ENCODE data around the gene GBGT1. TPM values are rescaled to one million over a fixed set of nuclear protein-coding genes. Genes with fewer than 3 reads are reported as not detected.

GBGT1 gene
- total and polyA plus RNA-seq, 2 donors (not counting 3 experiments of a cell fraction or from before 2014, with no cell fraction given): 35.6 to 56.3 TPM

- dilution Hi-C loops (cut with MboI; ENCODE audit: extremely low pct_ligation_motif_present, low sequenced_read_pairs): no loop called here
Measured at GRCh38 chr9:133108794-133109641, 54.7 kb downstream of the GBGT1 start.

More at GRCh38 chr9:133108794-133109641, 54.7 kb downstream of the GBGT1 start:
- TF ChIP-seq CTCF (IDR thresholded peaks at IDR 0.05; ENCODE audit: extremely low read depth in 1 of 2, insufficient read depth in 1 of 2, low read depth in 1 of 2, low read length in 2 of 2): no peak
- TF ChIP-seq EZH2 (IDR thresholded peaks at IDR 0.05; ENCODE audit: borderline replicate concordance, low read depth, low read length, severe bottlenecking): no peak
- no peak for TF ChIP-seq FOS (IDR thresholded peaks at IDR 0.05; ENCODE audit: borderline replicate concordance, insufficient read depth, low read length)
- no peak for TF ChIP-seq POLR2A (IDR thresholded peaks at IDR 0.05; ENCODE audit: low read depth, low read length)
- TF ChIP-seq POLR2AphosphoS5 (IDR thresholded peaks at IDR 0.05; ENCODE audit: insufficient read depth, low read depth, low read length): no peak
- TF ChIP-seq GATA2 (IDR thresholded peaks at IDR 0.05; ENCODE audit: insufficient read depth, insufficient read length, low read depth, low read length): no peak
- no peak for TF ChIP-seq JUN (IDR thresholded peaks at IDR 0.05; ENCODE audit: borderline replicate concordance, insufficient read depth, insufficient read length, low read depth)
- no peak for TF ChIP-seq MYC (IDR thresholded peaks at IDR 0.05; ENCODE audit: low read depth, low read length)
- no peak for TF ChIP-seq MAX (IDR thresholded peaks at IDR 0.05; ENCODE audit: insufficient read depth, insufficient read length)
- Histone ChIP-seq H3K79me2 (ENCODE audit: control insufficient read depth, insufficient read depth, low read length) (no peaks in the 10 kb centered on the region), H2AFZ (ENCODE audit: low read depth, low read length) (no peak overlapping the region), H3K9me1 (replicated peaks; ENCODE audit: control insufficient read depth, extremely low read depth, insufficient read depth, low read length) (no peaks in the 10 kb centered on the region), H3K27ac (ENCODE audit: insufficient read depth, low read depth, low read length) (no peak overlapping the region), H3K9me3 (replicated peaks; ENCODE audit: control insufficient read depth, insufficient read depth, low read length) (no peaks in the 10 kb centered on the region), H4K20me1 (replicated peaks; ENCODE audit: control insufficient read depth, extremely low read depth, insufficient read depth, low read length) (no peaks in the 10 kb centered on the region), H3K4me1 (ENCODE audit: control insufficient read depth, extremely low read depth, insufficient read depth, low read length) (peaks cover 11% of the 10 kb centered on the region), H3K9ac (replicated peaks; ENCODE audit: extremely low read depth, insufficient read depth, low read length) (no peak overlapping the region), H3K4me3 (replicated peaks in 1 of 3; ENCODE audit: insufficient read depth in 1 of 3, low read depth in 1 of 3, low read length in 3 of 3) (no peak overlapping the region), H3K36me3 (ENCODE audit: control insufficient read depth in 2 of 2, extremely low read depth in 1 of 2, insufficient read depth in 2 of 2, low read length in 2 of 2) (peaks cover 8 to 47% of the 10 kb centered on the region in 2 experiments), H3K27me3 (ENCODE audit: control insufficient read depth in 2 of 2, insufficient read depth in 2 of 2, low read length in 2 of 2) (no peaks in the 10 kb centered on the region), H3K4me2 (ENCODE audit: insufficient read depth, low read length) (no peak overlapping the region)
- intact Hi-C loops (cut with micrococcal nuclease): no loop called here
- CTCF ChIA-PET: interaction anchor here (1.2 to 8.0 kb wide), 3 partner anchors 8 to 39 kb away, joined by 3 to 110 read pairs (median 15); no protein-coding TSS in a partner anchor
- POLR2A ChIA-PET: no interaction called here
- DNase-seq (ENCODE audit: low read depth, low spot score) (no peak), FAIRE-seq (no peak)
- BruUV-seq (replicated peaks): no TSS peak

All from endothelial cell of umbilical vein (primary cell).